MM.1S (cell line): Measurements from ENCODE around the gene DOP1A.

Experiments used
- DNase-seq: peaks from one replicate; pipeline ENCODE4 v3.0.0-alpha.2; 2015
- H2AFZ ChIP-seq: fragments of 300-600 bp; sonication (generic); 2 replicates; pipeline ENCODE4 v1.6.0; 2016; ENCODE audit warnings: antibody characterized with exemption, low read length
- H3F3A ChIP-seq: fragments of 300-600 bp; sonication (generic); 2 replicates; pipeline ENCODE4 v1.6.1; 2016; ENCODE audit warnings: mild to moderate bottlenecking, antibody characterized with exemption, low read length, moderate library complexity, mixed read lengths; ENCODE audit not compliant: insufficient read depth
- H3K27ac ChIP-seq: fragments of 300-600 bp; sonication (generic); 2 replicates; pipeline ENCODE4 v1.5.1; 2016; ENCODE audit warnings: mild to moderate bottlenecking, low read length
- H3K27me3 ChIP-seq: fragments of 300-600 bp; sonication (generic); replicated peaks from 2 replicates; pipeline ENCODE4 v1.6.0; 2016; ENCODE audit warnings: low read length; ENCODE audit not compliant: insufficient read depth
- H3K36me3 ChIP-seq: fragments of 300-600 bp; sonication (generic); replicated peaks from 2 replicates; pipeline ENCODE4 v1.6.1; 2016; ENCODE audit warnings: mild to moderate bottlenecking, low read length, mixed read lengths; ENCODE audit not compliant: insufficient read depth
- H3K4me1 ChIP-seq: fragments of 300-600 bp; sonication (generic); 2 replicates; pipeline ENCODE4 v1.6.1; 2016; ENCODE audit warnings: low read length, mixed read lengths
- H3K4me2 ChIP-seq: fragments of 300-600 bp; sonication (generic); 2 replicates; pipeline ENCODE4 v1.6.0; 2016; ENCODE audit warnings: low read depth, low read length
- H3K4me3 ChIP-seq: fragments of 300-600 bp; sonication (generic); 2 replicates; pipeline ENCODE4 v1.5.1; 2016; ENCODE audit warnings: low read length, mixed read lengths
- H3K79me2 ChIP-seq: fragments of 300-600 bp; sonication (generic); 2 replicates; pipeline ENCODE4 v1.6.1; 2016; ENCODE audit warnings: mixed run types, low read length, mixed read lengths
- H3K9ac ChIP-seq: fragments of 300-600 bp; sonication (generic); 2 replicates; pipeline ENCODE4 v1.6.1; 2016; ENCODE audit warnings: low read length, mixed read lengths
- H3K9me2 ChIP-seq: fragments of 300-600 bp; sonication (generic); replicated peaks from 2 replicates; pipeline ENCODE4 v1.6.1; 2016; ENCODE audit warnings: mild to moderate bottlenecking, low read length, mixed read lengths; ENCODE audit not compliant: insufficient read depth
- H3K9me3 ChIP-seq: fragments of 300-600 bp; sonication (generic); replicated peaks from 2 replicates; pipeline ENCODE4 v1.6.1; 2016; ENCODE audit warnings: mild to moderate bottlenecking, low read length, mixed read lengths; ENCODE audit not compliant: insufficient read depth
- H4K20me1 ChIP-seq: fragments of 300-600 bp; sonication (generic); 2 replicates; pipeline ENCODE4 v1.6.1; 2016; ENCODE audit warnings: mild to moderate bottlenecking, low read length, moderate library complexity, mixed read lengths; ENCODE audit not compliant: insufficient read depth
- EZH2 ChIP-seq: fragments of 300-600 bp; sonication (generic); optimal IDR thresholded peaks from 2 replicates; pipeline ENCODE3; 2017; ENCODE audit warnings: low read depth, mild to moderate bottlenecking, antibody characterized with exemption, low read length, mixed read lengths
- EZH2phosphoT487 ChIP-seq: fragments of 300-600 bp; sonication (generic); IDR thresholded peaks from 2 replicates; pipeline ENCODE4 v1.6.1; 2018; ENCODE audit warnings: antibody characterized with exemption, low read length
- TF ChIP-seq, protein P1 (sequence below): fragments of 300-600 bp; sonication (generic); IDR thresholded peaks from 2 replicates; pipeline ENCODE4 v1.5.1; 2016; ENCODE audit warnings: antibody characterized with exemption, low read length, mixed read lengths

Gene DOP1A

DNA sequence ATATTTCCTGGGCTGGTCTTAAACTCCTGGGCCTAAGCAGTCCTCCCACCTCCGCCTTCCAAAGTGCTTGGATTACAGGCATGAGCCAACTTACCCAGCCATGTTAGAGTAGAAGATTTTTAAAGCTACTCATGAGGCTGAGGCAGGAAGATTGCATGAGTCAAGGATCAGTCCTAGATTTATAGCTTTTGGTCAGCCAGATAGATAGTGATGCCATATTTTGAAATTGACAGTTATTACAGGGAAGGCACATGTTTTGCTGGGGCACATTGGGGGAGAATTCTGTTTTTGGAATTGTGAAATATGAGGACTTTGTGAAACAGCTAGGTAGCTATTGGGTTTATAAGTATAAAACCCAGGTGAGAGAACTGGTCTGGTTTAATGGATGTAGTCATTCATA is 40.9 kb downstream of the DOP1A start:
- TF ChIP-seq EZH2phosphoT487 (no peak), EZH2 (no peak)
- TF ChIP-seq, protein P1, sequence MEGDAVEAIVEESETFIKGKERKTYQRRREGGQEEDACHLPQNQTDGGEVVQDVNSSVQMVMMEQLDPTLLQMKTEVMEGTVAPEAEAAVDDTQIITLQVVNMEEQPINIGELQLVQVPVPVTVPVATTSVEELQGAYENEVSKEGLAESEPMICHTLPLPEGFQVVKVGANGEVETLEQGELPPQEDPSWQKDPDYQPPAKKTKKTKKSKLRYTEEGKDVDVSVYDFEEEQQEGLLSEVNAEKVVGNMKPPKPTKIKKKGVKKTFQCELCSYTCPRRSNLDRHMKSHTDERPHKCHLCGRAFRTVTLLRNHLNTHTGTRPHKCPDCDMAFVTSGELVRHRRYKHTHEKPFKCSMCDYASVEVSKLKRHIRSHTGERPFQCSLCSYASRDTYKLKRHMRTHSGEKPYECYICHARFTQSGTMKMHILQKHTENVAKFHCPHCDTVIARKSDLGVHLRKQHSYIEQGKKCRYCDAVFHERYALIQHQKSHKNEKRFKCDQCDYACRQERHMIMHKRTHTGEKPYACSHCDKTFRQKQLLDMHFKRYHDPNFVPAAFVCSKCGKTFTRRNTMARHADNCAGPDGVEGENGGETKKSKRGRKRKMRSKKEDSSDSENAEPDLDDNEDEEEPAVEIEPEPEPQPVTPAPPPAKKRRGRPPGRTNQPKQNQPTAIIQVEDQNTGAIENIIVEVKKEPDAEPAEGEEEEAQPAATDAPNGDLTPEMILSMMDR, result no peak
- Histone ChIP-seq H3K9me3 (no peaks in the 10 kb centered on the region), H3K9me2 (no peaks in the 10 kb centered on the region), H3K36me3 (no peaks in the 10 kb centered on the region), H3K27me3 (no peaks in the 10 kb centered on the region), H3K79me2 (no peaks in the 10 kb centered on the region), H2AFZ (no peak overlapping the region), H3K9ac (no peak overlapping the region), H3K4me3 (no peak overlapping the region), H3K4me2 (no peak overlapping the region), H4K20me1 (no peaks in the 10 kb centered on the region), H3F3A (no peaks in the 10 kb centered on the region), H3K4me1 (peaks cover 15% of the 10 kb centered on the region), H3K27ac (no peak overlapping the region)
- DNase-seq, result no peak

DNA sequence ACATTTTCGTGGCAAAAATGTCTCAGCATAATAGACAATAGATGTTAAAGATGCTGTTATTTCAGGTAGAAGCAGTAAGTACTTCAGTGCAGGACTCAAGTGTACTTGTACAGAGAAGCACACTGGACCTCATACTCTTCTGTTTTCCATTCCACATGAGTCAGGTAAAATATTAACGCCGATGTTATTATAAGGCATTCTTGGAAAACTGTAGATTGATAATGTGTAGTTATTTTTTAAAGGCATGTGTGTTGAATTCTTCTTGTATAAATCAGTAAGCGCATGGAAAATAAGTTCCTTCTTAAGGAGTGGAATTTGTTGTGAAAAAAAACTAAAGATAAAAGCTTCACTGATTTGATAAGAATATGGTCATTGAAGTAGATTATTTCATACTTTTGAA is 45.8 kb downstream of the DOP1A start:
- Histone ChIP-seq H3K9ac (no peak overlapping the region), H3K9me3 (no peaks in the 10 kb centered on the region), H3K4me2 (no peak overlapping the region), H3K36me3 (no peaks in the 10 kb centered on the region), H2AFZ (no peak overlapping the region), H3K27me3 (no peaks in the 10 kb centered on the region), H3K4me1 (peaks cover 15% of the 10 kb centered on the region), H4K20me1 (no peaks in the 10 kb centered on the region), H3K79me2 (no peaks in the 10 kb centered on the region), H3K9me2 (no peaks in the 10 kb centered on the region), H3K27ac (no peak overlapping the region), H3K4me3 (no peak overlapping the region), H3F3A (no peaks in the 10 kb centered on the region)
- DNase-seq, result no peak
- TF ChIP-seq EZH2phosphoT487 (no peak), EZH2 (no peak)
- TF ChIP-seq, protein P1, result no peak

DNA sequence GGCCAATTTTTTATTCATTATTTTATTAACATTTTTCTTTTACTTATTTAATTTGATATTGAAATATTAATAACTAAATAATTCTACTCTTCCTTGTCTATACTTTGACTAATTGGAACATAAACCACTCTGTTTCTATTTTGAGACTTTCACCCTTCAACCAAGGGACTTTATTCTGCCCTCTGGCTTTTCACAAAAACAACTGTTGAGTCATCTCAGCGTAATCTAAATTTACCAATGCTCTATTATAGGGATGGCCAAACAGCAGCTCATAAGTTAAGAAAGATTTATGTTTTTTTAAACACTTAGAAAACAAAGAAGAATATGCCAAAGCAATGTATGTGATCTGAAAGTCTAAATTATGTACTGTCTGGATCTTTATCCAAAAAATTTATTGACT is 46.7 kb downstream of the DOP1A start:
- no peak for DNase-seq
- Histone ChIP-seq H3K4me1 (peaks cover 15% of the 10 kb centered on the region), H3K9me3 (no peaks in the 10 kb centered on the region), H4K20me1 (no peaks in the 10 kb centered on the region), H2AFZ (no peak overlapping the region), H3K4me3 (no peak overlapping the region), H3K9ac (no peak overlapping the region), H3K9me2 (no peaks in the 10 kb centered on the region), H3K4me2 (peak overlapping the region; percentile 26; the same call in 1 of the 2 replicates), H3K27ac (no peak overlapping the region), H3K79me2 (no peaks in the 10 kb centered on the region), H3F3A (no peaks in the 10 kb centered on the region), H3K36me3 (no peaks in the 10 kb centered on the region), H3K27me3 (no peaks in the 10 kb centered on the region)
- TF ChIP-seq EZH2 (no peak), EZH2phosphoT487 (no peak)
- TF ChIP-seq, protein P1, result no peak

DNA sequence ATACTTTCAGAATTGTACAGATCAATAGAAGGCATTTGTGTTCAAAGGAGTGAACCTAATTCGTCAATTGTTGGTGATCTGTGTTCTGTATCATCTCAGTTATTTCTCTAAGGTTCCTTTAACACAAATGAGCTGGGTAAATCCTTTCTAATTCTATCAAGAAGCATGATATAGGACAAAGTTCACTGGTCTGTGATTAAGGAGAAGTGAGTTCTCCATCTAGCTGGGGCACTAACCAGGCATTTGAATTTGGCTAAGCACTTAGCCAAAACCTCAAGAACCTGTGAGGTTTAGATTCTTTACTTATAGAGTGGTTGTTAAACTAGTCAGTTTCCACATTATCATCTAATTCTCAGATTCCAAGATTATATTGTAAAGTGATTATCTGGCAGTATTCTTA is 50.3 kb downstream of the DOP1A start:
- Histone ChIP-seq H4K20me1 (no peaks in the 10 kb centered on the region), H3K4me2 (no peak overlapping the region), H3K9ac (no peak overlapping the region), H3K4me3 (no peak overlapping the region), H3K36me3 (no peaks in the 10 kb centered on the region), H3K4me1 (no peaks in the 10 kb centered on the region), H3K9me3 (no peaks in the 10 kb centered on the region), H2AFZ (no peak overlapping the region), H3K27ac (no peak overlapping the region), H3K79me2 (no peaks in the 10 kb centered on the region), H3K27me3 (no peaks in the 10 kb centered on the region), H3F3A (no peaks in the 10 kb centered on the region), H3K9me2 (no peaks in the 10 kb centered on the region)
- TF ChIP-seq, protein P1, result no peak
- DNase-seq, result no peak
